ENCODE measurements around the gene ADAMTS17. TPM values are rescaled to one million over a fixed set of nuclear protein-coding genes. Genes with fewer than 3 reads are reported as not detected.
"Not testable (repeated sequence)": the region's sequence is repeated elsewhere in the genome, so short reads cannot be mapped to it uniquely, and the experiment has no call there.

The ADAMTS17 gene
- total and polyA plus RNA-seq, 8 donors, result 4.2 to 16.4 (median 10.8) TPM

DNA sequence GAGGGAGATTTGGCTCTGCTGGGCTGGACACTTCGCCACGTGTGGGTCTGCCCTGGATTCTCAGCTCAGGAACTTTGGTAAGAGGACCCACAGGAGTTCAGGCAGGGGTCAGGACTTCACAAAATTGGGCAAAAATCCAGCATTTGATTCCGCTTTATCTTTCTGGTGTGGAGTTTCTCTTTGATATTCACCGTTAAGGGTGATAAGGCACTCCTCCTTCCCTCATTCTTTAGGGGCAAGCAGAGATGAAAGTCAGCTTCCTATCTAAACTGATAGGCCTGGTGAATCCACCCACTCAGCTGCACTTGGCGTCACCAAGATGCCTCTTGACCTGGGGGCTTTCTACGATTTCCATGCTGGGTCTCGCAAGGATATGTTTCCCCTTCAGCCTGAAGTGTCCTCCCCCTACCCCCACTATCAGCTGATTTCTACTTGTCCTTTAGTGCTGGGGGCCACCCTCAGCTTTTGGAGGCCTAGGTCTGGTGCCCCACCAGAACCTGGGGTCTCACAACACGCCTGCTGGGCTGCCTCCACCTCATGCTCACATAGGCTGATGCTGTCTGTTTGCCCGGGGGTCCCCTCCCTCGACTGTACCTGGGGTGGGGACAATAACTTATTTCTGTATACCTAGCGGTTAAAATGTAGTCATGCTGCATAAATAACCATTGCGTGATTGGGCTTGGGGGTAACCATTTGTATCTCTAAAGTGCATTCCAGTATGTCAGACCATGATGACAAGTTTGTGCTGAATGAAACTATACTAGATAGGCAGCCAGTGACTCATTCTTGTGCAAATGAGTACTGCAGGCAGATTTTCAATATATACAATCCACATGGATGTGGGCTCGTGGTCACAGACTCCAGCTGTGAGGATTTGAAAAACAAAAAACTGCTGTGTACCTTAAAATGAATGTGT lies 248.3 kb downstream of the ADAMTS17 start:
- intact Hi-C loops (cut with DNase I), result no loop called here
- Histone ChIP-seq H3K36me3 (no peaks in the 10 kb centered on the region), H3K27me3 (no peaks in the 10 kb centered on the region), H3K4me1 (no peaks in the 10 kb centered on the region), H3K9me3 (no peaks in the 10 kb centered on the region), H3K27ac (no peak overlapping the region), H3K4me3 (no peak overlapping the region)
- FAIRE-seq, result no peak
- ATAC-seq, result no peak
- TF ChIP-seq, protein P1, sequence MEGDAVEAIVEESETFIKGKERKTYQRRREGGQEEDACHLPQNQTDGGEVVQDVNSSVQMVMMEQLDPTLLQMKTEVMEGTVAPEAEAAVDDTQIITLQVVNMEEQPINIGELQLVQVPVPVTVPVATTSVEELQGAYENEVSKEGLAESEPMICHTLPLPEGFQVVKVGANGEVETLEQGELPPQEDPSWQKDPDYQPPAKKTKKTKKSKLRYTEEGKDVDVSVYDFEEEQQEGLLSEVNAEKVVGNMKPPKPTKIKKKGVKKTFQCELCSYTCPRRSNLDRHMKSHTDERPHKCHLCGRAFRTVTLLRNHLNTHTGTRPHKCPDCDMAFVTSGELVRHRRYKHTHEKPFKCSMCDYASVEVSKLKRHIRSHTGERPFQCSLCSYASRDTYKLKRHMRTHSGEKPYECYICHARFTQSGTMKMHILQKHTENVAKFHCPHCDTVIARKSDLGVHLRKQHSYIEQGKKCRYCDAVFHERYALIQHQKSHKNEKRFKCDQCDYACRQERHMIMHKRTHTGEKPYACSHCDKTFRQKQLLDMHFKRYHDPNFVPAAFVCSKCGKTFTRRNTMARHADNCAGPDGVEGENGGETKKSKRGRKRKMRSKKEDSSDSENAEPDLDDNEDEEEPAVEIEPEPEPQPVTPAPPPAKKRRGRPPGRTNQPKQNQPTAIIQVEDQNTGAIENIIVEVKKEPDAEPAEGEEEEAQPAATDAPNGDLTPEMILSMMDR (IDR thresholded peaks at IDR 0.05), result no peak
- 76 to 83% methylated on average over 13 of the region's 13 CpGs for WGBS, 2 donors
- DNase-seq, result no peak

DNA sequence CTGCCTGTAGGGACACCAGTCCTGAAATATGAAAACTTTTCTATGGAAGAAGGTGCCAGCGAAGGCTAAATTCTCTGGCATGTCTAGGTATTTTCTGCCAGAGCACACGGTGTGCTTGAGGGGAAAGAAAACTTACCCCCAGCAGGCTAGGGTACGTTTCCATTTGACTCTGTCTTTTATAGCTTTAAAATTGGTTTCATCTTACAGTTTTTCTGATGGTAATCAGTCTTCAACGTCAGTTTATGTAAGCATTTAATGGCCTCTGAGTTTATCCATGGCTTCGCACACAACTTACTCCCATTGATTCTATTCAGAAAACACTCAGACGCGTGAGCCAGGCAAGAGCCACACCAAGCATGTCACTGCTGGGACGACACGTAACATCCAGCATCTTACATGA lies 249.7 kb downstream of the ADAMTS17 start:
- 86 to 91% methylated on average over 9 of the region's 9 CpGs for WGBS, 2 donors
- intact Hi-C loops (cut with DNase I), result no loop called here
- Histone ChIP-seq H3K36me3 (no peaks in the 10 kb centered on the region), H3K27me3 (no peaks in the 10 kb centered on the region), H3K27ac (no peak overlapping the region), H3K9me3 (no peaks in the 10 kb centered on the region), H3K4me1 (no peaks in the 10 kb centered on the region), H3K4me3 (no peak overlapping the region)
- ATAC-seq (no peak), DNase-seq (no peak), FAIRE-seq (no peak)
- TF ChIP-seq, protein P1 (IDR thresholded peaks at IDR 0.05), result no peak

DNA sequence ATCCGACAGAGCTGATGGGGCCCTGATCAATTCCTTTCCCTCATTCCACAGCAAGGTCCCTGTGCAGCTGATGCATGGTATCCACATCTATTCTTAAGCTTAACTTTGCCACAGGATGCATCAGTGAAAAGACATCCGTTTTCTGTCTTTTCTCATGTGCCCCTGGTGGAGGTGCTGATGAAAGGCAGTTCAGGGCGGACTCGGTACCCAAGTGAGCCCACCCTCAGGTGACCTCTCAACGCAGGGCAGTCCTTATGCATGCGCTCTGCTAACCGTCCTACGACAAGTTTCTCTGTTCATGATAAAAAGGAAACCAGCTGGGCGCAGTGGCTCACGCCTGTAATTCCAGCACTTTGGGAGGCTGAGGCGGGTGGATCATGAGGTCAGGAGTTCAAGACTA lies 251.4 kb downstream of the ADAMTS17 start:
- WGBS, 2 donors, result 94 to 95% methylated on average over 11 of the region's 11 CpGs
- no peaks in the 10 kb centered on the region for H3K36me3 ChIP-seq
- intact Hi-C loops (cut with DNase I), result no loop called here
- no peaks in the 10 kb centered on the region for H3K9me3 ChIP-seq
- H3K4me3 ChIP-seq, result no peak overlapping the region
- TF ChIP-seq, protein P1 (IDR thresholded peaks at IDR 0.05), result no peak
- FAIRE-seq, result no peak
- ATAC-seq, result no peak
- H3K27ac ChIP-seq, result no peak overlapping the region
- H3K27me3 ChIP-seq, result no peaks in the 10 kb centered on the region
- no peak for DNase-seq
- no peaks in the 10 kb centered on the region for H3K4me1 ChIP-seq

DNA sequence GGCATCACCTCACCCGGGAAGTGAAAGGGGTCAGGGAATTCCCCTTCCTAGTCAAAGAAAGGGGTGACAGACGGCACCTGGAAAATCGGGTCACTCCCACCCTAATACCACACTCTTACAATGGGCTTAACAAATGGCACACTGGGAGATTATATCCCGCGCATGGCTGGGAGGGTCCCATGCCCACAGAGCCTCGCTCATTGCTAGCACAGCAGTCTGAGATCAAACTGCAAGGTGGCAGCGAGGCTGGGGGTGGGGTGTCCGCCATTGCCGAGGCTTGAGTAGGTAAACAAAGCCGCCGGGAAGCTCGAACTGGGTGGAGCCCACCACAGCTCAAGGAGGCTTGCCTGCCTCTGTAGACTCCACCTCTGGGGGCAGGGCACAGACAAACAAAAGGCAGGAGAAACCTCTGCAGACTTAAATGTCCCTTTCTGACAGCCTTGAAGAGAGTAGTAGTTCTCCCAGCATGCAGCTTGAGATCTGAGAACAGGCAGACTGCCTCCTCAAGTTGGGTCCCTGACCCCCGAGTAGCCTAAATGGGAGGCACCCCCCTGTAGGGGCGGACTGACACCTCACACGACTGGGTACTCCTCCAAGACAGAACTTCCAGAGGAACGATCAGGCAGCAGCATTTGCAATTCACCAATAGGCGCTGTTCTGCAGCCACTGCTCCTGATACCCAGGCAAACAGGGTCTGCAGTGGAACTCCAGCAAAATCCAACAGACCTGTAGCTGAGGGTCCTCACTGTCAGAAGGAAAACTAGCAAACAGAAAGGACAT lies 257.5 kb downstream of the ADAMTS17 start:
- FAIRE-seq; ATAC-seq; H3K36me3 ChIP-seq; H3K4me3 ChIP-seq; H3K9me3 ChIP-seq; intact Hi-C loops (cut with DNase I); H3K27me3 ChIP-seq: not testable (repeated sequence)
- peak in 1 of 6 donors; percentile 18 for DNase-seq
- peaks cover 11 to 38% (median 37%) of the 10 kb centered on the region in 3 donors for H3K4me1 ChIP-seq
- peak overlapping the region in 3 of 4 donors; percentile 16 to 77 (median 73) for H3K27ac ChIP-seq
- WGBS, 2 donors, result 76 to 87% methylated on average over 17 of the region's 17 CpGs

DNA sequence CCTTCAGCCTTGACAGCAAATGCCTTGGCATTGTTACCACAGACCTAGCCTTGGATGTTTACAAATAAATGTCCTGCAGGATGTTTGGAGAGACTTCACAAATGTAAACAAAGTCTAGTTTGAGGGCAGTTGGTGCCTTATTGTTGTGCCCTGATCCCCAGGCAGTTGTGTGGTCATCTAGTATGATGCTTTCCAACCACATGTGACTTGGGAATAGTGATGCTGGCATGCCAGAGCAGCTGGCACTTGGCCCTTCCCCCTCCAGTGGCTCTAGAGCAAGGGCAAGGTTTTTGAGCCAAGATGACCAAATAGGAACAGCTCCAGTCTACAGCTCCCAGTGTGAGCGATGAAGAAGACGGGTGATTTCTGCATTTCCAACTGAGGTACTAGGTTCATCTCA lies 258.2 kb downstream of the ADAMTS17 start:
- FAIRE-seq (no peak), DNase-seq (peak in 5 of 6 donors; percentile 57 to 80 (median 74)), ATAC-seq (peak; percentile 58 to 69 (median 62))
- H3K4me1 ChIP-seq, result peaks cover 11 to 38% (median 37%) of the 10 kb centered on the region in 3 donors
- H3K27ac ChIP-seq, result peak overlapping the region; percentile 16 to 77 (median 54)
- WGBS, 2 donors, result 68 to 69% methylated on average over 2 of the region's 2 CpGs
- no peaks in the 10 kb centered on the region for H3K9me3 ChIP-seq
- intact Hi-C loops (cut with DNase I), result no loop called here
- no peak overlapping the region for H3K4me3 ChIP-seq
- TF ChIP-seq, protein P1 (IDR thresholded peaks at IDR 0.05), result no peak
- H3K36me3 ChIP-seq, result no peaks in the 10 kb centered on the region
- H3K27me3 ChIP-seq, result no peaks in the 10 kb centered on the region
